Sigmoid colon (tissue), 4 donors: Measurements from ENCODE around the gene ELK1.

Experiments used
- EP300 ChIP-seq, 4 donors: sonication (generic); formaldehyde crosslinking; IDR thresholded peaks; one replicate each; pipeline ENCODE4 v1.6.1; 2017; ENCODE audit warnings: antibody characterized with exemption in 4 of 4
- POLR2A ChIP-seq, 2 donors: fragments of 450-650 bp; IDR thresholded peaks; one replicate each; pipeline ENCODE4 v1.6.1; 2016; ENCODE audit warnings: antibody characterized with exemption in 2 of 2, mild to moderate bottlenecking in 2 of 2, moderate library complexity in 2 of 2
- POLR2AphosphoS5 ChIP-seq, 4 donors: sonication (generic); formaldehyde crosslinking; IDR thresholded peaks; one replicate each; pipeline ENCODE4 v1.6.1; 2017; ENCODE audit warnings: antibody characterized with exemption in 4 of 4
- TF ChIP-seq, protein P1 (sequence below), 4 experiments: fragments of 450-650 bp in 3 of 4; fragments of 200-600 bp in 1 of 4; IDR thresholded peaks; one replicate each; pipeline ENCODE4 v1.5.1; 2016 to 2019; ENCODE audit warnings: antibody characterized with exemption in 4 of 4, mild to moderate bottlenecking in 3 of 4, moderate library complexity in 2 of 4

DNA sequence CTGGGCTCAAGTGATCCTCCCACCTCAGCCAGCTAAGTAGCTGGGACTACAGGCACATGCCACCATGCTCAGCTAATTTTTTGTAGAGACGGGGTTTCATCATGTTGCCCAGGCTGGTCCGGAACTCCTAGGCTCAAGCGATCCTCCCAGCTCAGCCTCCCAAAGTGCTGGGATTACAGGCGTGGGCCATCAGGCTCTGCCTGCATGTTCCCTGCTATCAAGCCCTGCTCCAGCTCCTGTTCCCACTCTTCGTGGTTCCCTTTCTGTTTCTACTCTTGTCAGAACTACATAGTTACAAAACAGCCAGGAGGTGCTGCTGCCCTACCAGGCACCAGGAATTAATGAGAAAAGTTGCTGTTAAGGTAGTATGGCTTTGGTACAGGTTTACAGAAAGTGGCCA lies 59.4 kb downstream of the ELK1 start:
- TF ChIP-seq, protein P1, sequence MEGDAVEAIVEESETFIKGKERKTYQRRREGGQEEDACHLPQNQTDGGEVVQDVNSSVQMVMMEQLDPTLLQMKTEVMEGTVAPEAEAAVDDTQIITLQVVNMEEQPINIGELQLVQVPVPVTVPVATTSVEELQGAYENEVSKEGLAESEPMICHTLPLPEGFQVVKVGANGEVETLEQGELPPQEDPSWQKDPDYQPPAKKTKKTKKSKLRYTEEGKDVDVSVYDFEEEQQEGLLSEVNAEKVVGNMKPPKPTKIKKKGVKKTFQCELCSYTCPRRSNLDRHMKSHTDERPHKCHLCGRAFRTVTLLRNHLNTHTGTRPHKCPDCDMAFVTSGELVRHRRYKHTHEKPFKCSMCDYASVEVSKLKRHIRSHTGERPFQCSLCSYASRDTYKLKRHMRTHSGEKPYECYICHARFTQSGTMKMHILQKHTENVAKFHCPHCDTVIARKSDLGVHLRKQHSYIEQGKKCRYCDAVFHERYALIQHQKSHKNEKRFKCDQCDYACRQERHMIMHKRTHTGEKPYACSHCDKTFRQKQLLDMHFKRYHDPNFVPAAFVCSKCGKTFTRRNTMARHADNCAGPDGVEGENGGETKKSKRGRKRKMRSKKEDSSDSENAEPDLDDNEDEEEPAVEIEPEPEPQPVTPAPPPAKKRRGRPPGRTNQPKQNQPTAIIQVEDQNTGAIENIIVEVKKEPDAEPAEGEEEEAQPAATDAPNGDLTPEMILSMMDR (IDR thresholded peaks at IDR 0.05), result no peak
- no peak for TF ChIP-seq POLR2AphosphoS5 (IDR thresholded peaks at IDR 0.05)
- TF ChIP-seq POLR2A (IDR thresholded peaks at IDR 0.05), result no peak
- TF ChIP-seq EP300 (IDR thresholded peaks at IDR 0.05), result no peak
